Mammary epithelial cell (primary cell): Measurements from ENCODE around the gene PSENEN.

Experiments
- EZH2 ChIP-seq: IDR thresholded peaks from 2 replicates; pipeline ENCODE4 v1.6.1; 2012; ENCODE audit warnings: low read length, inconsistent platforms, borderline replicate concordance
- TF ChIP-seq, protein P1 (sequence below), 2 donors: IDR thresholded peaks in 1 of 2; conservative IDR thresholded peaks in 1 of 2; 2 replicates each; pipeline ENCODE4 v1.5.1; 2011 to 2012; ENCODE audit warnings: inconsistent platforms in 2 of 2, low read length in 2 of 2, mild to moderate bottlenecking in 2 of 2, control low read depth in 1 of 2, low read depth in 1 of 2; ENCODE audit not compliant: insufficient read depth in 1 of 2; ENCODE audit errors: extremely low read depth in 1 of 2

DNA sequence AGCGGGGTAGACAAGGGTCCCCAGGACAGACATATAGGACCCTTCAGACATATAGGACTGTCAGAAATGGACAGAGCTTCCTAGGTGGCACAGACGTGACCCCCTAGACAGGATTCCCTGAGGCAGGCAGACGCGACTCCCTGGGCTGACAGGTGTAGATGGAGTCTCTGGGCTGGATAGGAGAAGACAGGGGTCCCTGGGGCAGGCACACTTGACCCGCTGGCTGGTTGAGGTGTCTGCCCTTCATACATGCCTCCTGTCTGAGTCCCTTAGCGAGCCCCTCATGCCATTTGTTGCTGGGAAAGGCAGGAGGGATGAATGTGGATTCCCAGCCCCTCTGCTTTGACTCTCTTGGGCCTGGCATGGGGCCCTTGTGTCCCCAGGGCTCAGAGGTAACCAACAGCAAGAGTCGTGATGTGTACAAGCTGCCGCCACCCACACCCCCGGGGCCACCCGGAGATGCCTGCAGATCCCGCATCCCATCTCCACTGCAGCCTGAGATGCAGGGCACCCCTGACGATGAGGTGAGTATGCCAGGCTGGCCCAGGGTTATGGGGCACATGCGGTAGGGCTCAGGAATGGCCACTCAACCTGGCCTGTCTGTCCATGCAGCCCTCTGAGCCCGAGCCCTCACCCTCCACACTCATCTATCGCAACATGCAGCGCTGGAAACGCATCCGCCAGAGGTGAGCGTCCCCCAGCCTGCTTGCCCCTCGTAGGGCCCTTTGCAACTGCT lies 8.4 kb downstream of the PSENEN start:
- TF ChIP-seq, protein P1, sequence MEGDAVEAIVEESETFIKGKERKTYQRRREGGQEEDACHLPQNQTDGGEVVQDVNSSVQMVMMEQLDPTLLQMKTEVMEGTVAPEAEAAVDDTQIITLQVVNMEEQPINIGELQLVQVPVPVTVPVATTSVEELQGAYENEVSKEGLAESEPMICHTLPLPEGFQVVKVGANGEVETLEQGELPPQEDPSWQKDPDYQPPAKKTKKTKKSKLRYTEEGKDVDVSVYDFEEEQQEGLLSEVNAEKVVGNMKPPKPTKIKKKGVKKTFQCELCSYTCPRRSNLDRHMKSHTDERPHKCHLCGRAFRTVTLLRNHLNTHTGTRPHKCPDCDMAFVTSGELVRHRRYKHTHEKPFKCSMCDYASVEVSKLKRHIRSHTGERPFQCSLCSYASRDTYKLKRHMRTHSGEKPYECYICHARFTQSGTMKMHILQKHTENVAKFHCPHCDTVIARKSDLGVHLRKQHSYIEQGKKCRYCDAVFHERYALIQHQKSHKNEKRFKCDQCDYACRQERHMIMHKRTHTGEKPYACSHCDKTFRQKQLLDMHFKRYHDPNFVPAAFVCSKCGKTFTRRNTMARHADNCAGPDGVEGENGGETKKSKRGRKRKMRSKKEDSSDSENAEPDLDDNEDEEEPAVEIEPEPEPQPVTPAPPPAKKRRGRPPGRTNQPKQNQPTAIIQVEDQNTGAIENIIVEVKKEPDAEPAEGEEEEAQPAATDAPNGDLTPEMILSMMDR (conservative IDR thresholded peaks at IDR 0.05 in 1 of 2, IDR thresholded peaks at IDR 0.05 in 1 of 2; ENCODE audit: extremely low read depth in 1 of 2, insufficient read depth in 1 of 2, low read depth in 1 of 2, low read length in 2 of 2): no peak
- TF ChIP-seq EZH2: no peak
